Measurements from ENCODE around the gene PREX1.

PREX1 gene

GRCh38 chr20:48763216-48763914 is 64.4 kb downstream of the PREX1 start:
- Histone ChIP-seq H3K27me3 (ENCODE audit: insufficient read depth, poor library complexity, severe bottlenecking) (no peaks in the 10 kb centered on the region), H3K4me3 (replicated peaks; ENCODE audit: insufficient read depth, low read length) (no peak overlapping the region), H3K27ac (replicated peaks) (peak overlapping the region; percentile 77)
- TF ChIP-seq GABPA (IDR thresholded peaks at IDR 0.05; ENCODE audit: low read depth) (no peak), SPI1 (IDR thresholded peaks at IDR 0.05; ENCODE audit: borderline replicate concordance, low read depth) (no peak)
- TF ChIP-seq, protein P1, sequence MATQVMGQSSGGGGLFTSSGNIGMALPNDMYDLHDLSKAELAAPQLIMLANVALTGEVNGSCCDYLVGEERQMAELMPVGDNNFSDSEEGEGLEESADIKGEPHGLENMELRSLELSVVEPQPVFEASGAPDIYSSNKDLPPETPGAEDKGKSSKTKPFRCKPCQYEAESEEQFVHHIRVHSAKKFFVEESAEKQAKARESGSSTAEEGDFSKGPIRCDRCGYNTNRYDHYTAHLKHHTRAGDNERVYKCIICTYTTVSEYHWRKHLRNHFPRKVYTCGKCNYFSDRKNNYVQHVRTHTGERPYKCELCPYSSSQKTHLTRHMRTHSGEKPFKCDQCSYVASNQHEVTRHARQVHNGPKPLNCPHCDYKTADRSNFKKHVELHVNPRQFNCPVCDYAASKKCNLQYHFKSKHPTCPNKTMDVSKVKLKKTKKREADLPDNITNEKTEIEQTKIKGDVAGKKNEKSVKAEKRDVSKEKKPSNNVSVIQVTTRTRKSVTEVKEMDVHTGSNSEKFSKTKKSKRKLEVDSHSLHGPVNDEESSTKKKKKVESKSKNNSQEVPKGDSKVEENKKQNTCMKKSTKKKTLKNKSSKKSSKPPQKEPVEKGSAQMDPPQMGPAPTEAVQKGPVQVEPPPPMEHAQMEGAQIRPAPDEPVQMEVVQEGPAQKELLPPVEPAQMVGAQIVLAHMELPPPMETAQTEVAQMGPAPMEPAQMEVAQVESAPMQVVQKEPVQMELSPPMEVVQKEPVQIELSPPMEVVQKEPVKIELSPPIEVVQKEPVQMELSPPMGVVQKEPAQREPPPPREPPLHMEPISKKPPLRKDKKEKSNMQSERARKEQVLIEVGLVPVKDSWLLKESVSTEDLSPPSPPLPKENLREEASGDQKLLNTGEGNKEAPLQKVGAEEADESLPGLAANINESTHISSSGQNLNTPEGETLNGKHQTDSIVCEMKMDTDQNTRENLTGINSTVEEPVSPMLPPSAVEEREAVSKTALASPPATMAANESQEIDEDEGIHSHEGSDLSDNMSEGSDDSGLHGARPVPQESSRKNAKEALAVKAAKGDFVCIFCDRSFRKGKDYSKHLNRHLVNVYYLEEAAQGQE (IDR thresholded peaks at IDR 0.05; ENCODE audit: insufficient replicate concordance, low read depth): no peak
- no peak for DNase-seq (ENCODE audit: low read depth in 1 of 2, low spot score in 1 of 2)

DNA sequence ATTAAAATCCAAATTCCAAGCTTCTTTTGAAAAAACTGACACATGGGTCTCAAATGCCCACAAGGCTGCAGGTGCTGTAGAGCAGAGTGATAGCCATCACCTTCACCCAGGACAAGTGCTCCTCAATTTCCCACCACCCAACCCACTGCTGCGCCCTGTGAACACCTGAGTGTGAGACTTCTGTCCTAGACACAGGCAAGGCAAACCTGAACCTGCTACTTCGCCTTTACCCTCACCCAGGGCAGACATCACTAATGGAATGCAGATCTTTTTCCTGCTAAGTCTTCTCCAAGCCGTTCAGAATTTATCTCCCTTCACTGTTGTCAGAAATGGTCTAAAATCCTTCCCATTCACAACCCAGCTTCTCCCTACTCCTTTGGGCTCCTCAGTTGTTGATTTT is 65.9 kb downstream of the PREX1 start:
- TF ChIP-seq, protein P2, sequence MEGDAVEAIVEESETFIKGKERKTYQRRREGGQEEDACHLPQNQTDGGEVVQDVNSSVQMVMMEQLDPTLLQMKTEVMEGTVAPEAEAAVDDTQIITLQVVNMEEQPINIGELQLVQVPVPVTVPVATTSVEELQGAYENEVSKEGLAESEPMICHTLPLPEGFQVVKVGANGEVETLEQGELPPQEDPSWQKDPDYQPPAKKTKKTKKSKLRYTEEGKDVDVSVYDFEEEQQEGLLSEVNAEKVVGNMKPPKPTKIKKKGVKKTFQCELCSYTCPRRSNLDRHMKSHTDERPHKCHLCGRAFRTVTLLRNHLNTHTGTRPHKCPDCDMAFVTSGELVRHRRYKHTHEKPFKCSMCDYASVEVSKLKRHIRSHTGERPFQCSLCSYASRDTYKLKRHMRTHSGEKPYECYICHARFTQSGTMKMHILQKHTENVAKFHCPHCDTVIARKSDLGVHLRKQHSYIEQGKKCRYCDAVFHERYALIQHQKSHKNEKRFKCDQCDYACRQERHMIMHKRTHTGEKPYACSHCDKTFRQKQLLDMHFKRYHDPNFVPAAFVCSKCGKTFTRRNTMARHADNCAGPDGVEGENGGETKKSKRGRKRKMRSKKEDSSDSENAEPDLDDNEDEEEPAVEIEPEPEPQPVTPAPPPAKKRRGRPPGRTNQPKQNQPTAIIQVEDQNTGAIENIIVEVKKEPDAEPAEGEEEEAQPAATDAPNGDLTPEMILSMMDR (IDR thresholded peaks at IDR 0.05; ENCODE audit: insufficient read depth, low read length): no peak
- no peak for TF ChIP-seq SPI1 (IDR thresholded peaks at IDR 0.05; ENCODE audit: borderline replicate concordance, low read depth)
- no peak for TF ChIP-seq GABPA (IDR thresholded peaks at IDR 0.05; ENCODE audit: low read depth)
- TF ChIP-seq, protein P1 (IDR thresholded peaks at IDR 0.05; ENCODE audit: insufficient replicate concordance, low read depth): no peak
- no peak for TF ChIP-seq POLR2AphosphoS5 (IDR thresholded peaks at IDR 0.05; ENCODE audit: low read depth)
- DNase-seq (ENCODE audit: low read depth in 1 of 2, low spot score in 1 of 2): no peak
- Histone ChIP-seq H3K27me3 (ENCODE audit: insufficient read depth, poor library complexity, severe bottlenecking) (no peaks in the 10 kb centered on the region), H3K4me3 (replicated peaks; ENCODE audit: insufficient read depth, low read length) (no peak overlapping the region), H3K27ac (replicated peaks) (peak overlapping the region; percentile 77)

GRCh38 chr20:48761023-48761785 is 66.6 kb downstream of the PREX1 start:
- H3K4me3 ChIP-seq (replicated peaks; ENCODE audit: insufficient read depth, low read length): no peak overlapping the region
- no peaks in the 10 kb centered on the region for H3K27me3 ChIP-seq (ENCODE audit: insufficient read depth, poor library complexity, severe bottlenecking)
- H3K27ac ChIP-seq (replicated peaks): peak overlapping the region; percentile 77
- TF ChIP-seq SPI1 (IDR thresholded peaks at IDR 0.05; ENCODE audit: borderline replicate concordance, low read depth): peak; percentile 94
- TF ChIP-seq, protein P1 (IDR thresholded peaks at IDR 0.05; ENCODE audit: insufficient replicate concordance, low read depth): peak; percentile 59
- TF ChIP-seq POLR2AphosphoS5 (IDR thresholded peaks at IDR 0.05; ENCODE audit: low read depth): peak; percentile 82
- TF ChIP-seq, protein P2 (IDR thresholded peaks at IDR 0.05; ENCODE audit: insufficient read depth, low read length): no peak
- 0 out of 2 replicates have a peak, but pooled peaks have one; percentile 36 for TF ChIP-seq GABPA (IDR thresholded peaks at IDR 0.05; ENCODE audit: low read depth)
- peak; percentile 91 to 95 for DNase-seq (ENCODE audit: low read depth in 1 of 2, low spot score in 1 of 2)

All from HL-60 (cell line).